T-helper 22 cell (primary cell): ENCODE results near the gene PALLD.
"Not testable (repeated sequence)": the region's sequence is repeated elsewhere in the genome, so short reads cannot be mapped to it uniquely, and the experiment has no call there.

ENCODE experiments used
- DNase-seq: peaks from one replicate; pipeline ENCODE4 v3.0.0-alpha.2; 2020; ENCODE audit warnings: low read depth

PALLD gene

DNA sequence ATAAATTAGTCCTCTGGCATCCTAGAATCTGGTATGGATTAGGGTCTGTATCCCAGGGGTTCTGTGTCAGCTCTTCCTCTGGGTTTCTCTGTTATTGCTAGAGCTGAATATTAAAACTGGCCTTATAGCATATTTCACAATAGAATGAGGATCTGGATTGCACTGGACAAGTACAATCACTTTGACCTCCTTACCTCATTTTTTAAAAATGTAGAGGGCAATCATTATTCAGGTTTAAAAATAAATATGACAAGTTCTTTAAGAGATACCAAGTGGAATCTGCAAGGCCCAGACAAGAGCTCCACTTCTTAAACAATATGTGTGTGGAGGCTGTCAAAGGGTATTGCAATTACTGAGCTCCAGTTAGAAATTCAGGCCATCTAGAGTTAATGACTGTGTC is 1.4 kb downstream of the PALLD start:
- no peak for DNase-seq

DNA sequence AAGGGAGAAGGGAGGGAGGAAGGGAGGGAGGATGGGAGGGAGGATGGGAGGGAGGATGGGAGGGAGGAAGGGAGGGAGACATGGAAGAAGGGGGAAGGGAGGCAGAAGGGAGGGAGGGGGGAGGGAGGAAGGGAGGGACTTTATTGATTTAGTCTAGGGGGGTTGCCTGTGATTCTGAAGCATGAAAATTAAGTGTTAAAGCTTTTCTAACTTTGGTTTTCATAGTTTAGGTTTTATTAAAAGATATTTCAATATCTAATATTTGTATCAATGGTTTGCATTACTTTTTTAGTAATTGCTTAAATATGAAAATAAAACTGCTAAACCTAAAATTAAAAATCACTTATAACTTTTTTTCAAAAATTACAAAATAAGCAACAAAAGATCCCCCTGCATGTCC is 2.4 kb downstream of the PALLD start:
- DNase-seq = no peak

GRCh38 chr4:168501407-168501806 is 4.6 kb downstream of the PALLD start:
- DNase-seq = no peak

DNA sequence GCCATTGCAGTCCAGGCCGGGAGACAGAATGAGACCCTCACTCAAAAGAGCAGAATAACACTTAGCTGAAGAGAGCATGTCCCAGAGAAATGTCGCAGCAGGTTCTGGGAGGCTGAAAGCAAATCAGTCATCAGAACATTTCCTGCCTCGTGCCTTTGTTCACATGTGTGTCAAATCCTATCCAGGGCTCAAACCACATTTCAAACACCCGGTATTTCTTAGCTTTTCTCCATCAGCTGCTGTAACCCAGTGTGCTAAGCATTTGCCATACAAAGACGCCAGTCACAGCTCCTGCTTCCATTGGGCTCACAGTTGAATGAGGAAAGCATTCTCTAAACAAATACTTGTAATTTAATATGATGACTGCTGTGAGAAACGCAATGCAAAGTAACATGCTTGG is 6.0 kb downstream of the PALLD start:
- DNase-seq = no peak

- no peak for DNase-seq
Observed at GRCh38 chr4:168503652-168504362, 7.0 kb downstream of the PALLD start.

DNA sequence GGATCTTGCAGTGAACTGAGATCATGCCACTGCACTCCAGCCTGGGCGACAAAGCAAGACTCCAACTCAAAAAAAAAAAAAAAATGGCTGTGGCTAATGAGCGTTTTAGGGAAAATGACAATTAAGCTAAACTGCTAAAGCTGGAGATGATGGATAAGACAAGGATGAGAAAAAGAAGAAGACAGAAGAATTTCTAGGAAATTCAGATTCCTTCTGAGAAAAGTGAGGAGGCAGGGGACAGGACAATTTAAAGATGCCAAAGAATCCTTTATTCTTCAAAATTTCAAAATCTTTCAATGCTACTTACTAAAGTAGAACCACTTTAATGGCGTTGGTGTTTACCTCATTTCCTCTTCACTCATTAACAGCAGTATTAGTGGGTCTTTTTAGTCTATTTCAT is 7.7 kb downstream of the PALLD start:
- no peak for DNase-seq

GRCh38 chr4:168506014-168506413 is 9.2 kb downstream of the PALLD start:
- DNase-seq = no peak

- no peak for DNase-seq
Observed at GRCh38 chr4:168507178-168507815, 10.4 kb downstream of the PALLD start.

DNA sequence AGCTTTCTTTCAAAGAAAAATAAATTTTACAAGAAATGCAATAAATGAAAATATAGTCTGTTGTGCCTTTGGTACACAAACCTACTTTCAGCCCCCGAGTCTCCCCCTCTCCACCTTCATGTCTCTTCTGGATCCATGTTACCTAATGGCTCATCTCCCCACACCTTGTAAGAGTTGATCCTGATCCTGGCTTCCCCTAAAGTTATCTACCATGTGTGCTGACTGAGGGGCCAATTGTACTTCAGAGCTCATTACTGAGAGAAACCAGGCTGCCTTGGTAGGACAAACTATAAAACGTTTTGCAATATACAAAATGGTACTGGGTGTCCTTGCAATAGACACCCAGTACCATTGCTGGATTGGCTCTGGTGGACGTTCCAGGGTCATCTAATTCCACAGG is 11.8 kb downstream of the PALLD start:
- no peak for DNase-seq

- peak; percentile 30 for DNase-seq
Observed at GRCh38 chr4:168509786-168510185, 12.9 kb downstream of the PALLD start.

- DNase-seq = peak; percentile 50
Observed at GRCh38 chr4:168511780-168512489, 15.1 kb downstream of the PALLD start.

DNA sequence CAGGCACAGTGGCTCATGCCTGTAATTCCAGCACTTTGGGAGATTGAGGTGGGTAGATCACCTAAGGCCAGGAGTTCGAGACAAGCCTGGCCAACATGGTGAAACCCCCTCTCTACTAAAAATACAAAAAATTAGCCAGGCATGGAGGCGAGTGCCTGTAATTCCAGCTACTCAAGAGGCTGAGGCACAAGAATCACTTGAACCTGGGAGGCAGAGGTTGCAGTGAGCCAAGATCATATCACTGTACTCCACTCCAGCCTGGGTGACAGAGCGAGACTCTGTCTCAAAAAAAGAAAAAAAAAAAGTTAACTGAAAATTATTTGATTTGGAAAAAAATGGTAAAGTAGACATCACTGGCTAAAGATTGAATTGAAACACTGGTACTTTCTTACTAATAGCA is 17.0 kb downstream of the PALLD start:
- DNase-seq = not testable (repeated sequence)

DNA sequence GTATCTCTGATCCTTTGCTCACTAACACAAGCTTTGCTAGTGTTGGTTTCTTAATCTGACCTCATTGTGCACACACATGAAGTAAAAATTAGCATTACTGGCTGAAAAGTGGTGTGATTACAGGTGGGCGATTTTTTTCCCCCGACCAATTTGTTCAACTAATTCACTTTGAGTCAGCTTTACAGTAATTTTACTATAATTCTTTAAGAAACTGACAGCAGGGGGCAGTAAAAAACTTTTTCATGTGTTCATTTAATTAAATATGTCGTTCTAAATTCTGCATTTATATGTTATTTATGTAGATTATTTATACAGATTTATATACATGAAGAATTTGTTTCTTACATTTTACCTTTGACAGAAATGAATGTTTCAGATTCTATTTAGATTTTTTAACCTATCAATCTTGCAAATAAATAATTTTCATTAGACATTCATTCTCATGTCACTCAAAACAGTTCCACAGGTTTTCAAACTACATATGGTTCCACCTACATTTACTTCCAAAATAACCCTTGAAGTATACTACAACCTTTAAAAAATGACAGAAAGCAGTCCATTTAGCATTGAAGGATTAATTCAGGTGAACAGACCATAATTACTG is 17.5 kb downstream of the PALLD start:
- no peak for DNase-seq

DNA sequence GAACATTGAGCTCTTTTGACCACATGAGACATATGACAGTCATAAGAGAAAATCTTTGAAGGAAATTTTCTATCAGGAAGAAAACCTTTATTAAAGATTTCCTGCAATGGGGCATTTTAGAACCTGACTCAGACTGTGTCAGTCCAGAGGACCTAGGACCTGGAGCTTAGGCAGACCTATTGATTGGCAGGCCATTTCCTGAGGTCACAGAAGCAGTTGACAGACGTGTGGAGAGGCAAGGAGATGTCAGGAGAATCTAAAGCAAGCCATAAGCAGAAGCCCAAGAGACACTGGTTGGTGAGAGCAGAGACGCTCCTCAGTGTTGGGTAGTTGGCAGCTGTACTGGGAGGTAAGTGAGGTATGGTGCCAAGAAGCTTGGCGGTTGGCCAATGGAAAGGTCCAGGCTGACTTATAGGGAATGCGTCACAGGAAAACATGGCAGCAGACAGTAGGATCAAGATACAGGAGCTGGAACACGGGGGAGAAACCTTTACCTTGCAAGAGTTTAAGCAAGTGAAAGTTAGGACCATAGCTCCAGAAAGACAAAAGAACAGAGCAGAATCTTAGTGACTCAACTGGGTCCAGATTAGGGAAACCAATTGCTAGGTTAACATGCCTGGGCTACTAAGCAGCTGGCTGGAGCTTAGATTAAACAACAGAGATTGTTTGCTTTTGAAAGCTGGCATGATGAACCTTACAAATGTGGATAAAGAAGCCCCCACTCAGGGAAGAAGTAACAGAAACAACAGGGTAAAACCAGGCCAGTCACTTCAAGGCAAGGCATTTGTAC is 18.6 kb downstream of the PALLD start:
- no peak for DNase-seq

- no peak for DNase-seq
Observed at GRCh38 chr4:168516841-168517240, 20.0 kb downstream of the PALLD start.

DNA sequence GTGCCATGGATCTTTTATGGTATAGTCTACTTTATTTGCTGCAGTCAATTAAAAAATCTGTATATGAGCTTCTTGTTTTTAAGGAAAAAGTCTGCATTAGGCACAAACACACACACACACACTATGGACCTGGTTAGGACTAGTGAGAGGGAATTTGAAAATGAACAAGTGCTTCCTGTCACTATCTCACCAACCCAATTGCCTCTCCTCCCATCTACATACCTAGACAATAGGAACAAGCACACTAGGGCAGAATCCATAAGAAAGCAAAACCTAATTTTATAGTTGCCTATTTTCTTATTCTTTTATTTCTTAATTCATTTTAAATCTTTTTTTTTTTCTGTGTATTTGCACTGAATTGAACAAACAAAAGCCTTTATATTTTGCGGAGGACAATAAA is 22.7 kb downstream of the PALLD start:
- DNase-seq = no peak

GRCh38 chr4:168521721-168522120 is 24.9 kb downstream of the PALLD start:
- DNase-seq = no peak

- DNase-seq = no peak
Observed at GRCh38 chr4:168522356-168522755, 25.5 kb downstream of the PALLD start.

- DNase-seq = no peak
Observed at GRCh38 chr4:168522829-168523489, 26.1 kb downstream of the PALLD start.

- DNase-seq = no peak
Observed at GRCh38 chr4:168524006-168524405, 27.2 kb downstream of the PALLD start.

- DNase-seq = no peak
Observed at GRCh38 chr4:168524897-168525296, 28.0 kb downstream of the PALLD start.

DNA sequence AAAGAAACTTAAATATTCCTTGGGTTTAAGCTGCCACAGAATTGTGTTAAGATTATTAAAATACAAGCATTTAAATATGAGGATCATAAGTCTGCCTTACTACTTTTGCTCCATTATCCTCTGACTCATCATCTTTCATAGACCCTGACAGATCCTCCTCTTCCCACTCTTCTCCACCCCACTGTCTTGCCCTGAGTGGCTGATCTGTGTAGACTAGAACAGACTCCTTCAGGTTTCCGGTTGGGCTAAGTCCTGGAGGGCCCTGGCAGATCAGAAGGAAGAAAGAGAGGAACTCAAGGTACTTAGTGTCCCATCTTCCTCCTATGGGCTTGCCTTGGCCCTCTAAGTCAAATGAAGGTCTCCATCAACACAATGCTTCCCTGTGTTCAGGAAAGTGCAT is 30.7 kb downstream of the PALLD start:
- DNase-seq = no peak
